Left lobe of liver (tissue), 2 donors: ENCODE measurements around the gene FIP1L1. TPM values are rescaled to one million over a fixed set of nuclear protein-coding genes. Genes with fewer than 3 reads are reported as not detected.
"Not testable (repeated sequence)": the region's sequence is repeated elsewhere in the genome, so short reads cannot be mapped to it uniquely, and the experiment has no call there.

Source experiments
- ATAC-seq: fragments of 200-7000 bp; cut with Tn5 transposase; one replicate; pipeline ENCODE4 v1.9.1; 2020; ENCODE audit warnings: mild to moderate bottlenecking, moderate library complexity
- DNase-seq: peaks from one replicate; pipeline ENCODE4 v3.0.0-alpha.2; 2020; ENCODE audit warnings: low spot score
- total RNA-seq: library from RNA; stranded (reverse); gene quantifications from one replicate; pipeline ENCODE4 v1.2.1, GENCODE V29; 2021
- donor health status: DM: no; HTN: no; CAD: no; lungs with moderate emphysema.
- donor health status: DM: no; HTN: yes; CAD: no.

Gene FIP1L1
- total RNA-seq, 1 donor from 2014 or later: 13.4 TPM

- ATAC-seq, DNase-seq: not testable (repeated sequence)
Measured at GRCh38 chr4:53466576-53466975, 89.1 kb downstream of the FIP1L1 start.

GRCh38 chr4:53476232-53477037, 99.0 kb downstream of the FIP1L1 start:
- ATAC-seq: no peak
- no peak for DNase-seq

GRCh38 chr4:53477038-53477565, 99.7 kb downstream of the FIP1L1 start:
- no peak for ATAC-seq
- no peak for DNase-seq

DNA sequence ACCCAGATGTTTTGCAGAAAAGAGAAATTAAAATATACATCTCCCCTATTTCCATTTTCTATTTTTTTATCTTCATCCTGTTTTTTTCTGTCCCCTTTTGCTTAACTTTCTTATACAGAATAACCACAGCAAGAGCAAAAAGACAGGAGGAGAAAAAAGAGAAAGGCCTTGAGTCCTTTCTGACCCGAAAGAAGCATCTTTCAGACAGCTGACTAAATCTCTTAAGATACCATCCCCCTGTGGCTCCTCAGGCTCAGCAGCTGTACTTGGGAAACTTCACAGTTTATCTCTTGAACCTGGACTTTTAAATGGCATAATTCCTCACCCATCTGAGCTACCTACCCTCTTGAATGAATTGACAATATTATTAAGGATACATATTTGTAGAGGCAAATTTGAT, 100.2 kb downstream of the FIP1L1 start:
- ATAC-seq (no peak), DNase-seq (no peak)

DNA sequence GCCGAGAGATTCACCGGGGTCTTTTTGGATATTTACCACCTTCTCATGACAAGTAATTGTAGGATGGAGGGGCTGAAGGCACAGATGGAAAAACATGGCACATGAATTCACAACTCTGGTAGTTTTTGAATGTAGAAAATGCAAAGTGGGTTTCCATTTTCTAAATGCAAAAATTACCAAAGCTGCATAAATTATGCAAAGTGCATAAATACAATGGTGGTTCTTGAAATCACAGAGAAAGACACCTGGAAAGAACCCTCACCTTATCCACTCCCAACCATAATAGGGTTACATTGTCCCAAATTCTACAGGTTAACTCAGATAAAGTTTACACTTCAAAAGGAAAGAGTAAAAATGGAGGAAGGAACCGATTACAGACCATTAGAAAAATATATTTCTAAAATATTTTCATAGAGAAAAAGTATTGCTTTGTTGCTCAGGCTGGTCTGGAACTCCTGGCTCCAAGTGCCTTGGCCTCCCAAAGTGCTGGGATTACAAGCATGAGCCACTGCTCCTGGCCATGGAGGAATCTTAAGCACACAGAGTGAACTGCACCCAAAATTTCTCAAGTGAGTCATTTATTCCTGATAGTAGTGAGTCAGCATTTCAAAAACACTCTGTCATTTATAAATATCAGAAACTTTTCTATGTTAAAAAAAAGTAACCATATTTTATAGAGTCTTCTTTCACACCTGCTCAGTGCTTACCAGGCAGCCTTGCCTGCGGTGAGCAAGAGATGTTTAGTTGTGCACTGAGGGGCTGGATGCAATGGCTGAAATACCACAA, 101.4 kb downstream of the FIP1L1 start:
- ATAC-seq (no peak), DNase-seq (no peak)

- ATAC-seq (no peak), DNase-seq (no peak)
Measured at GRCh38 chr4:53479736-53480525, 102.5 kb downstream of the FIP1L1 start.

DNA sequence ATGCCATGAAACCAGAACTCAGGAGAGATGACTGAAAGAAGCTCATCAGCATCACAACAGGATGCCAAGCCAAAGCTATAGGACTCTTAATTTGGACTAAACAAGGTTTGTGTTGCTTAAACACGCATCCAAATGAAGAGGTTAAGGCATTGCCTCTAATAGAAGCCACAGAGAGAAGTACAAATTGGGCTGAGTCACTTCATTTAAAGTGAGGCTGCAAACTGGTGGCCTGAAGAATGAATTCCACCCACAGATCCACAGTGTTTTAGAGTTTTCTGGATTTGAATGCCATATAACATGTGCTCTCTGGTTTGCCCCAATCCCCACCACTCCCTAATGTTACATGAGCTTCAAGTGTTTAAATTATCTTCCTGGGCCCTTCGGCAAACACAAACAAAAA, 103.5 kb downstream of the FIP1L1 start:
- no peak for DNase-seq
- no peak for ATAC-seq

DNA sequence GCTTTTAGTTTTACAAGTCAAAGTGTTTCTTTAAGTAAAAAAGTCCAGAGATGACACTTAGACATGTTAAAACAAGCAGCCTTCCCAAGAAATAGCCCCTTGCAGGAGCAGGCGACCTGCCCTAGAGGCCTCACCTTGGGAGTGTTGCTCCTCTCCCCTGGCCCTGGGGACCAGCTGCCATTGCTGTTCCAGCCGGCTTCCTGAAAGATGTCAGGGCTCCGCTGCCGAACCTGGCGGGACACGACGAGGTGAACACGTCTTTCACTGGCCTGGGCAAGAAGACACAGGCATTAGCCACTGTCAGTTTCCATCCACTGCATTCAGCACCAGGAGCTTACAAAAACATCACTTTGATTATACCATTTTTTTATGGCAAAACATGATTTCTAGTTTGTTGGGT, 104.1 kb downstream of the FIP1L1 start:
- DNase-seq (no peak), ATAC-seq (no peak)

- DNase-seq (no peak), ATAC-seq (no peak)
Measured at GRCh38 chr4:53483250-53483649, 105.8 kb downstream of the FIP1L1 start.

GRCh38 chr4:53484911-53485657, 107.6 kb downstream of the FIP1L1 start:
- DNase-seq (no peak), ATAC-seq (no peak)

DNA sequence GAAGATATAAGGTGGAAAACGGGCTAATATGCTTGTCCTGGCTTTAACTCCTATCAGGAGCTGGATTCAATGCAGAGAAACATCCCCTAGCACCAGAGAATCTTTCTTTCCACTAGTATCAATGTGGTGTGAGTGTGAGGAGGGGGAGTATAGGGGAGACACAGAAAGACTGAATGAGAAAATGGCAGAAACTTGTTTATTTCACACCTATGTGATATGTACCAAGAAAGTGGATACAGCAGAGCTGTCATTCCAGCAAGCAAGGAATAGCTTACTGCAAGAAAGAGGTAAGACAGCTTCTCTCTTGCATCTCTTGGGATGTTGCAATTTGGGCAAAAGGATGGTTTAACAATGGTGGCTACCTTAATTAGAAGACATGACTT, 108.2 kb downstream of the FIP1L1 start:
- ATAC-seq (no peak), DNase-seq (no peak)

DNA sequence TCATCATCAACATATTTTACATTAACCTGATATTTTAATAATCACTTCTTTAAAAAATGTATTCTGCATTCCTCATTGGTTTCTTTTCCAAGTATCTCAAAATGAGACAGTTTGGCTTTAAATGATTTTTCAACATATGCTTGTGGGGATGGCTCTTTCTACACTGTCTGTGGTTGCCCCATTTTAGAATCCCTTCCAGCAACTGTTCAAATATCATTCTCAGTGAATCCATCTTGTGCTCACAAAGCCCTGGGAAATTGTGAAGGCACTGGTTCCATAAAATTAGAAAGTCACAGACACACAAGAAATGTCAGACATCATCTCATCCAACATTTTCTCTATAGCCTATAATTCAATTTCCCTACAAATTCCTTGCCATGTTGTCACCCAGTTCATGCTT, 110.3 kb downstream of the FIP1L1 start:
- no peak for ATAC-seq

GRCh38 chr4:53489279-53489889, 111.9 kb downstream of the FIP1L1 start:
- ATAC-seq (no peak), DNase-seq (no peak)

More for the DNA sequence above, 110.3 kb downstream of the FIP1L1 start:
- no peak for DNase-seq

- DNase-seq (no peak), ATAC-seq (no peak)
Measured at GRCh38 chr4:53490161-53490956, 112.9 kb downstream of the FIP1L1 start.

- ATAC-seq: peak; percentile 93
- DNase-seq: no peak
Measured at GRCh38 chr4:53490965-53491622, 113.7 kb downstream of the FIP1L1 start.

DNA sequence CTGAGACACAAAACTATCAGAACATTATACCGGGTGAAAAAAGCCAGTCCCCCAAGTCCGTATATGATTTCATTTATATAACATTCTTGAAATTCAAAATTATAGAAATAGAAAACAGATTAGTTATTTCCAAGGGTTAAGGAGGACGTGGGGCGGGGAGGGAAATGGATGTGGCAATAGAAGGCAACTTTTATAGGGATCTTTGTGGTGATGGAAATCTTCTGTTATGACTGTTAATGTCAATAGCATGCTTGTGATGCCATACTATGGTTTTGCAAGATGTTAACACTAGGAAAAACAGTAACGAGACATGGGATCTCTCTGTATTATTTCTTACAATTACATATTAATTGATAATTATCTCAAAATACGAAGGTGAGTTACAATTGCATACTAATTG, 117.4 kb downstream of the FIP1L1 start:
- no peak for DNase-seq
- no peak for ATAC-seq

- ATAC-seq: peak; percentile 93
- peak; percentile 51 for DNase-seq
Measured at GRCh38 chr4:53497487-53498244, 120.2 kb downstream of the FIP1L1 start.

- no peak for DNase-seq
- ATAC-seq: no peak
Measured at GRCh38 chr4:53498706-53499105, 121.3 kb downstream of the FIP1L1 start.
